ENCODE measurements around the gene MAGEL2.
"Not testable (repeated sequence)": the region's sequence is repeated elsewhere in the genome, so short reads cannot be mapped to it uniquely, and the experiment has no call there.

MAGEL2 gene

DNA sequence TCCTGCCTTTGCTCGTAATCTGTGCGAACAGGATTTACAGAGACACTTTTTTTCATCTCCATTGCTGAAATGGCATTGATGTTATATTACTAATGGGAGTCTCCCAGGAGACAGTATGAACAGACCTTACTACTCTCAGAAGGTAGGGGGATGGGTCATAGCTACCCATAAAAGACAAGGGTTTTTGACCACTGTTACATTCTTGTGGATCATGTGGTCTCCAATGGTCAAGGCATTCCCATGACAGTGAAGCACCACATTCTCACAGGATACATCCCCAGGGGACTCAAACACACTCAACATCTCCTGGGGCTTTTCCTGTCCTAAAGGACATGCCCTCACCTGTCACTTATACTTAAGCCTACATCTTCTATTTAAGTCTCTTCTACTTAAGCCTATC is 41.4 kb downstream of the MAGEL2 start:
- Histone ChIP-seq H3K4me3 (replicated peaks; ENCODE audit: low read depth, low read length) (no peak overlapping the region), H3K36me3 (ENCODE audit: control insufficient read depth, insufficient read depth, low read length) (no peaks in the 10 kb centered on the region), H3K27me3 (replicated peaks; ENCODE audit: control insufficient read depth, insufficient read depth, low read length) (no peaks in the 10 kb centered on the region)
- DNase-seq (ENCODE audit: extremely low read depth, insufficient read length): no peak
- TF ChIP-seq, protein P1, sequence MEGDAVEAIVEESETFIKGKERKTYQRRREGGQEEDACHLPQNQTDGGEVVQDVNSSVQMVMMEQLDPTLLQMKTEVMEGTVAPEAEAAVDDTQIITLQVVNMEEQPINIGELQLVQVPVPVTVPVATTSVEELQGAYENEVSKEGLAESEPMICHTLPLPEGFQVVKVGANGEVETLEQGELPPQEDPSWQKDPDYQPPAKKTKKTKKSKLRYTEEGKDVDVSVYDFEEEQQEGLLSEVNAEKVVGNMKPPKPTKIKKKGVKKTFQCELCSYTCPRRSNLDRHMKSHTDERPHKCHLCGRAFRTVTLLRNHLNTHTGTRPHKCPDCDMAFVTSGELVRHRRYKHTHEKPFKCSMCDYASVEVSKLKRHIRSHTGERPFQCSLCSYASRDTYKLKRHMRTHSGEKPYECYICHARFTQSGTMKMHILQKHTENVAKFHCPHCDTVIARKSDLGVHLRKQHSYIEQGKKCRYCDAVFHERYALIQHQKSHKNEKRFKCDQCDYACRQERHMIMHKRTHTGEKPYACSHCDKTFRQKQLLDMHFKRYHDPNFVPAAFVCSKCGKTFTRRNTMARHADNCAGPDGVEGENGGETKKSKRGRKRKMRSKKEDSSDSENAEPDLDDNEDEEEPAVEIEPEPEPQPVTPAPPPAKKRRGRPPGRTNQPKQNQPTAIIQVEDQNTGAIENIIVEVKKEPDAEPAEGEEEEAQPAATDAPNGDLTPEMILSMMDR (IDR thresholded peaks at IDR 0.05; ENCODE audit: insufficient read depth, low read length, poor library complexity, severe bottlenecking): no peak

DNA sequence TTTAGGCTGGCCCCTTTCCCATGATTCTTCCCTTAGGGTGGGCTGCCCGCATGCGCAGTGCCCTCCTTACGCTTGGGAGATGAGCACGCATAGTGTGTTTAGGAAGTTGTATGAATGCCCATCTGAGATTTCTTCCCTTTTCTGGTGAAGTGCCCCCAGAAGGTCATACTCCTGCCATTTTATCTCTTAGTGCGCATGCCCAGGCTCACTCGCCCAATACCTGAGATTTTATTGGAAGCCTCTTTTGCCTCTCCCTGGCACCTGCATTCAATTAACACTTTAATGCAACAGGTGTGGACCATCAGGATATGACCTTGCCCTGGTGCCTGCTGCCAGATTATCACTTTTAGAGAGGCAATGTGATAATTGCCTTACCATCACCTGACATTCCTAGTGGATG is 45.5 kb downstream of the MAGEL2 start:
- Histone ChIP-seq H3K36me3 (ENCODE audit: control insufficient read depth, insufficient read depth, low read length) (no peaks in the 10 kb centered on the region), H3K27me3 (replicated peaks; ENCODE audit: control insufficient read depth, insufficient read depth, low read length) (no peaks in the 10 kb centered on the region), H3K4me3 (replicated peaks; ENCODE audit: low read depth, low read length) (no peak overlapping the region)
- DNase-seq (ENCODE audit: extremely low read depth, insufficient read length): no peak
- TF ChIP-seq, protein P1 (IDR thresholded peaks at IDR 0.05; ENCODE audit: insufficient read depth, low read length, poor library complexity, severe bottlenecking): no peak

DNA sequence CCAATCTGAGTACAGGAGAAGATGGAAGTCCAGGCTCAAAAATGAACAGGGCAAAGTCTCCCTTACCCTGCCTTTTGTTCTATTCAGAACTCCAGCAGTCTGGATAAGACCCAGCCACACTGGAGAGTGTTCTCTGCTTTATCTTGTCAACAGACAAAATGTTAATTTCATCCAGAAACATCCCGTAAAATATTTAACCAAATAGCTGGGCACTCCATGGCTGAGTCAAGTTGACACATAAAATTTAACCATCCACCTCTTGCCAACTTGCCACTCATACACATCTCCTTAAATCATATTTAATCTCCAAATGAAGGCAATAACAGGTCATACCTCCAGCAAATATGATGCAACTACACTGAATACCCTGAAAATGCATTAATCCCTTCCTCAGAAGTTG is 48.6 kb downstream of the MAGEL2 start:
- Histone ChIP-seq H3K4me3 (replicated peaks; ENCODE audit: low read depth, low read length) (no peak overlapping the region), H3K36me3 (ENCODE audit: control insufficient read depth, insufficient read depth, low read length) (no peaks in the 10 kb centered on the region), H3K27me3 (replicated peaks; ENCODE audit: control insufficient read depth, insufficient read depth, low read length) (no peaks in the 10 kb centered on the region)
- DNase-seq (ENCODE audit: extremely low read depth, insufficient read length): no peak
- TF ChIP-seq, protein P1 (IDR thresholded peaks at IDR 0.05; ENCODE audit: insufficient read depth, low read length, poor library complexity, severe bottlenecking): no peak

DNA sequence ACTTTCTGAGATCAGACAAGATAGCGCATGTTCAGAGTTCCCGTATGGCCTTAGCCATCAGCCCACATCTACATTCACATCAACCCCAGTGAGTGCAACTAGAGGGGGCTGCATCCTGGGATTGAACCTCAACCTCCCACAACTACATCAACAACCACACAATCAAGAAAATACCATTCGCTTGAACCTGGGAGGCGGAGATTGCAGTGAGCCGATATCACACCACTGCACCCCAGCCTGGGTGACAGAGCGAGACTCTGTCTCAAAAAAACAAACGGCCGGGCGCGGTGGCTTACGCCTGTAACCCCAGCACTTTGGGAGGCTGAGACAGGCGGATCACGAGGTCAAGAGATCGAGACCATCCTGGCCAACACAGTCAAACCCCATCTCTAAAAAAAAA is 50.4 kb downstream of the MAGEL2 start:
- DNase-seq (ENCODE audit: extremely low read depth, insufficient read length): not testable (repeated sequence)

DNA sequence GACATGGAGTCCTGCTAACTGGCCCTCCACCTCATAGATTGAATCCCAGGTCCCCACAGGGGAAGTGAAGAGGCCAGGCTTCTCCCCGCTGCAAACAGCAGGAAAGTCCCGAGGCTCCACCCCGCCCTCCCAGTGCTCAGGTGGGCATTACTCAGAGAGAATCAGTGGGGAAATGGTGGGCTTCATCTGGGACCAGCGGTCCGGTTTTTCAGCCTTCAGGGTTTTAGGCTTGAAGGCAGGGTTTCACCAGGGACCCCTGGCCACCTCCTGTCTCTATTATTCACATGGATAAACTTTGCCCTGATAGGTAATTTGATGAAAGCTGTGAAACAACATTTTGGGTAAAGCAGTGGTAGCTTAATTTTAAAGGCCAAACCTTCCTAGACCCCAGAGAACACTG is 50.9 kb downstream of the MAGEL2 start:
- Histone ChIP-seq H3K27me3 (replicated peaks; ENCODE audit: control insufficient read depth, insufficient read depth, low read length) (no peaks in the 10 kb centered on the region), H3K4me3 (replicated peaks; ENCODE audit: low read depth, low read length) (no peak overlapping the region), H3K36me3 (ENCODE audit: control insufficient read depth, insufficient read depth, low read length) (no peaks in the 10 kb centered on the region)
- no peak for DNase-seq (ENCODE audit: extremely low read depth, insufficient read length)
- TF ChIP-seq, protein P1 (IDR thresholded peaks at IDR 0.05; ENCODE audit: insufficient read depth, low read length, poor library complexity, severe bottlenecking): no peak

More for the DNA sequence above, 50.4 kb downstream of the MAGEL2 start:
- H3K36me3 ChIP-seq (ENCODE audit: control insufficient read depth, insufficient read depth, low read length); H3K27me3 ChIP-seq (replicated peaks; ENCODE audit: control insufficient read depth, insufficient read depth, low read length); H3K4me3 ChIP-seq (replicated peaks; ENCODE audit: low read depth, low read length): not testable (repeated sequence)

DNA sequence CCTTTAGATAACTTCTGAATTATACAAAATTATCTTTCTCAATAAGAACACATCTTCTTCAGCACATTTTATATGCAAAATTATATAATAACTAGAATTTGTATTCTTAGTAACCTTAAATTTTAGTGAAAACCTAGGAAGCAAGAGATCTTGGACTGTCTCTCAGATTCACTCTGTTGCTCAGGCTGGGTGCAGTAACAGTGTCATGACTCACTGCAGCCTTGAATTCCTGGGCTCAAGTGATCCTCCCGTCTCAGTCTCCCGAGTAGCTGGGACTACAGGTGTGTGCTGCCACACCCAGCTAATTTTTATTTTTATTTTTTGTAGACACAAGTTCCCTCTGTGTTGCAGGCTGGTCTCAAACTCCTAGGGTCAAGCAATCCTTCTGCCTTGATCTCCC is 52.3 kb downstream of the MAGEL2 start:
- TF ChIP-seq, protein P1 (IDR thresholded peaks at IDR 0.05; ENCODE audit: insufficient read depth, low read length, poor library complexity, severe bottlenecking): no peak
- no peaks in the 10 kb centered on the region for H3K36me3 ChIP-seq (ENCODE audit: control insufficient read depth, insufficient read depth, low read length)
- no peak overlapping the region for H3K4me3 ChIP-seq (replicated peaks; ENCODE audit: low read depth, low read length)
- H3K27me3 ChIP-seq (replicated peaks; ENCODE audit: control insufficient read depth, insufficient read depth, low read length): no peaks in the 10 kb centered on the region
- DNase-seq (ENCODE audit: extremely low read depth, insufficient read length): no peak

All from GM06990 (cell line).